ENCODE results near the gene NPTN.
"Not testable (repeated sequence)": the region's sequence is repeated elsewhere in the genome, so short reads cannot be mapped to it uniquely, and the experiment has no call there.

Gene NPTN

DNA sequence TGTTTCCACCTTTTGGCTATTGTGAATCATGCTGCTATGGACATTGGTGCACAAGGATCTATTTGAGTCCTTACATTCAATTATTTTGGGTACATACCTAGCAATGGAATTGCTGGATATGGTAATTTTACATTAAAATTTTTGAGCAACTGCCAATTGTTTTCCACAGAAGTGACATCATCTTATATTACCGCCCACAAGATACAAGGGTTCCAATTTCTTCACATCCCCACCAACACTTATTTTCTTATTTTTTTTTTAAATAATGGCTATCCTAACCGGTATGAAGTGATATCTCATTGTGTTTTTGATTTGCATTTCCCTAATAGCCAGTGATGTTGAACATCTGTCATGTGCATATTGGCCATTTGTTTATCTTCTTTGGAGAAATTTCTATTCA lies 22.5 kb upstream of the NPTN start:
- in situ Hi-C loops (cut with HindIII; ENCODE audit: low sequenced_read_pairs), result no loop called here
- H3K4me3 ChIP-seq (ENCODE audit: low read depth, low read length), result no peak overlapping the region
- TF ChIP-seq CTCF (IDR thresholded peaks at IDR 0.05; ENCODE audit: low read depth, low read length), result no peak
- no peak for DNase-seq (ENCODE audit: low read depth, low spot score)

DNA sequence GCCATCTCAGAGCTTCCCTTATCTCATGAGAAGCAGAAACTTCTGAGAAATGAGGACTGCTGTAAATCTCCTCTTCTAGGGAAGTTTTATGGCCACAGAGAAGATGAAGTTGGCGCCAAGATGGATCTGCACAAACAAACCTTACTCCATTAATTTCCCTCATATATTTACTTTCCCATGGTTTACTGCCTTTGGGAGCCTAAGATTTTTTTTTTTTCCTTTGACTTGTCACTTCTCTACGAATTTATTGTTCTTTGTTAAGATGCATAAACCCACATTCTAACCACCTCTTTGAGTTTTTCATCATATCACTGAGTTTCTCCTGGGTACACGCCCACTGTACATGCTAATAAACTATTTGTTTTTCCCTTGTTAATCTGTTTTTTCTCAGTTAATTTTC lies 21.5 kb upstream of the NPTN start:
- in situ Hi-C loops (cut with HindIII; ENCODE audit: low sequenced_read_pairs), result no loop called here
- DNase-seq (ENCODE audit: low read depth, low spot score), result no peak
- H3K4me3 ChIP-seq (ENCODE audit: low read depth, low read length), result no peak overlapping the region
- TF ChIP-seq CTCF (IDR thresholded peaks at IDR 0.05; ENCODE audit: low read depth, low read length), result no peak

DNA sequence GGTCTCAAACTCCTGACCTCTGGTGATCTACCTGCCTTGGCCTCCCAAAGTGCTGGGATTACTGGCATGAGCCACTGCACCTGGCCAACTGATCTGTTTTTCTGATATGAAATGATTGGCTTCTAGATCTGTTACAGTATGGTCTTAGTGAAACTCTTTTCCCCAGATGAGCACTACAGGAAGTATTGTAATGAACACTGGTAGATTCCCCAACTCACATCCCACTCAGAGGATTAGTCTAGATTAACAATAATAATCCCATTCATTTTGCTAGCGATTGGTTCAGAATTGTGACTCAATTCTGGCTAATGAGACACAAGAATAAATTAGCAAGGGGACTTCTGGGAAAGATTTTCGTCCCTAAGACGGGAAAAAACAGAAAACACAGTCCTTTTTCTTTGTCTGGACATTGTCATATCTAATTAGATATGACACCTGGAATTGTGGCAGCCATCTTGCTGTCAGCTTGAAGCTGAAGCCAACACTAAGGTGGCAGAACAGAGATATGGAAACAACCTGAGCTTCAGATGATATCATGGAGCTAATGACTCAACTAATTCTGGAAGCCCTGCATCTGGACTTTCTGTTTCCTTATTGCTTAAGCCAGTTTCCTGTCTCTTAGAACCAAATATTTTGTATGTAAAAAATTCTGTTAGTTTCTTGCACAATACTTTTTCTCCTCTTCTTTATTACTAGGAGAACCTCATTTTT lies 17.4 kb upstream of the NPTN start:
- in situ Hi-C loops (cut with HindIII; ENCODE audit: low sequenced_read_pairs), result no loop called here
- DNase-seq (ENCODE audit: low read depth, low spot score), result no peak
- no peak for TF ChIP-seq CTCF (IDR thresholded peaks at IDR 0.05; ENCODE audit: low read depth, low read length)
- no peak overlapping the region for H3K4me3 ChIP-seq (ENCODE audit: low read depth, low read length)

DNA sequence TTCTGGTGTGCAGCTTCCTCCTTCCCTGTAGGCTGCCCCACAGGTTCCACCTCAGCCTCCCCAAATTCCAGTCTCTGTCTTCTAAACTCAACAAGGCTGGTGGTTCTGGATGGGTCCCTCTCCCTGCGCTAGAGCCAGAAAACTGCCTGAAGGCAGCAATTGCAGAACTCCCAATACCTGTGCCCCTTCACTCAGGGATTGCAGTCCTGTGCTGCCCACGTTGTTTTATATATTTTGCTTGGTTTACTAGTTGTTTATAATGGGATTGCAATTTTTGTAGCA lies 14.8 kb upstream of the NPTN start:
- no peak for TF ChIP-seq CTCF (IDR thresholded peaks at IDR 0.05; ENCODE audit: low read depth, low read length)
- in situ Hi-C loops (cut with HindIII; ENCODE audit: low sequenced_read_pairs), result no loop called here
- DNase-seq (ENCODE audit: low read depth, low spot score), result no peak
- H3K4me3 ChIP-seq (ENCODE audit: low read depth, low read length), result no peak overlapping the region

DNA sequence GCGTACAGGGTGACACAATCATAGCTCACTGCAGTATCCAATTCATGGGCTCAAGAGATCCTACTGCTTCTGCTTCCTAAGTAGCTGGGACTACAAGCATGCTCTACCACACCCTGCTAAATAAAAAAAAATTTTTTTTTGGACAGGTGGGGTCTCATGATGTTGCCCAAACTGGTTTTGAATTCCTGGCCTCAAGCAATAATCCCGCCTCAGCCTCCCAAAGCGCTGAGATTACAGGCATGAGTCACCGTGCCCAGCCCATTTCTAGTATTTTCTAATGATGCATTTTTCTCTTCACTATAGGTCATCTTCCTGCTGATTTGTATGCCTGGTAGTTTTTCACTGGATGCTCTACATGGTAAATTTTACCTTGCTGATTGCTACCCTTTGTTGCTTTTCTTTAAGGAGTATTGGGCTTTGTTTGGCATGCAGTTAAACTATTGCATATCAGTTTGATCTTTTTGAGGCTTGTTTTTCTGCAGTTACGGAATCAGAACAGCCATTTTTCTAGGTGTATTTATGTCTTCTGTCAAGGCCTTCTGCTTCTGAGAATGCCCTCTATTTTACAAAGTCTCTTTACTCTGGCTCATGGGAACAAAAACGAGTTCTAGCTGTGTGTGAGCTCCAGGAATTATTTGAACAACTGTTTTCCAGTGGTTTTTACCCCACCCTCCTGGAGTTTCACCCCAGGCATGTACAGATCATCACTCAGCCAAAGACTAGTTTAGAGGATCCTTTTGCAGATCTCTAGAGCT lies 14.2 kb upstream of the NPTN start:
- no peak for DNase-seq (ENCODE audit: low read depth, low spot score)
- TF ChIP-seq CTCF (IDR thresholded peaks at IDR 0.05; ENCODE audit: low read depth, low read length), result no peak
- in situ Hi-C loops (cut with HindIII; ENCODE audit: low sequenced_read_pairs), result no loop called here
- H3K4me3 ChIP-seq (ENCODE audit: low read depth, low read length), result no peak overlapping the region

GRCh38 chr15:73639464-73639863 lies 6.3 kb upstream of the NPTN start:
- in situ Hi-C loops (cut with HindIII; ENCODE audit: low sequenced_read_pairs); H3K4me3 ChIP-seq (ENCODE audit: low read depth, low read length); DNase-seq (ENCODE audit: low read depth, low spot score): not testable (repeated sequence)

DNA sequence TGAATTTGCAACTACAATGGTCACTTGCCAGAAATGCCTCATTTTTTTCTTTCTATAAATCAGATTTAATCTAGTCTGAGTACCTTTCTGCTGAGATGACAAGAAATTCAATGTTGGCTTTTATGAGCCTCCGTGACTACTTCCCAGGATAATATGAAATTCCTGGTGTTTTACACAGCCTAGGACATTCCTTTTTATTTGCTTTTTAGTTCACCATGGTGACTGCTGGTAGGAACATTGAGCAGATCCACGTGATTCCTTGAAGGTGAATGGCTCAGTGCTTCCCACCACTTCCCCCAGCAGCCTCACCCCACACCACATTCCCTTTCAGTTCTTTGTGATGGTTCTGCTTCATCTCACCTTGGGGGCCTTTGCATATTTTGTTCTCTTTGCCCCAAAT lies 4.3 kb upstream of the NPTN start:
- peak; percentile 48 for DNase-seq (ENCODE audit: low read depth, low spot score)
- no peak overlapping the region for H3K4me3 ChIP-seq (ENCODE audit: low read depth, low read length)
- in situ Hi-C loops (cut with HindIII; ENCODE audit: low sequenced_read_pairs), result no loop called here
- no peak for TF ChIP-seq CTCF (IDR thresholded peaks at IDR 0.05; ENCODE audit: low read depth, low read length)
